ENCODE measurements around the gene FAM8A1. TPM values are rescaled to one million over a fixed set of nuclear protein-coding genes. Genes with fewer than 3 reads are reported as not detected.

FAM8A1 gene
- total RNA-seq, 2 experiments from 2014 or later, result 6.5 to 11.8 TPM

- H3K79me2 ChIP-seq (ENCODE audit: insufficient read depth, low read depth, low read length), result peaks cover 41% of the 10 kb centered on the region
- intact Hi-C loops (cut with micrococcal nuclease; ENCODE audit: unreplicated experiment), result loop anchor here (5.0 kb wide), 1 partner anchor 37 kb away; no protein-coding TSS in a partner anchor
These were observed 40.4 kb downstream of the FAM8A1 start for GRCh38 chr6:17640477-17640917.

GRCh38 chr6:17648745-17649144 is 48.6 kb downstream of the FAM8A1 start:
- H3K36me3 ChIP-seq (ENCODE audit: insufficient read depth, low read length), result peaks cover 99% of the 10 kb centered on the region
- H4K20me1 ChIP-seq (ENCODE audit: insufficient read depth, low read length), result peaks cover 6% of the 10 kb centered on the region; the same call in 1 of the 2 replicates
- intact Hi-C loops (cut with micrococcal nuclease; ENCODE audit: unreplicated experiment), result no loop called here
- no peaks in the 10 kb centered on the region for H3K9me2 ChIP-seq (ENCODE audit: insufficient read depth, low read length)
- H3K4me2 ChIP-seq (ENCODE audit: low read length), result no peak overlapping the region
- CTCF ChIA-PET (ENCODE audit: unreplicated experiment), result no interaction called here
- H2AFZ ChIP-seq (ENCODE audit: low read length), result no peak overlapping the region
- no peak overlapping the region for H3K4me3 ChIP-seq (ENCODE audit: low read depth, low read length, poor library complexity, severe bottlenecking)
- peaks cover 36% of the 10 kb centered on the region; the same call in 1 of the 2 replicates for H3K79me2 ChIP-seq (ENCODE audit: insufficient read depth, low read depth, low read length)
- DNase-seq (ENCODE audit: low spot score), result no peak
- no peak overlapping the region for H3K27ac ChIP-seq (ENCODE audit: low read depth, low read length, poor library complexity, severe bottlenecking)
- no peaks in the 10 kb centered on the region for H3K4me1 ChIP-seq (ENCODE audit: insufficient read depth, low read length, poor library complexity, severe bottlenecking)
- H3K9me3 ChIP-seq (ENCODE audit: low read length), result no peaks in the 10 kb centered on the region
- POLR2A ChIA-PET, result interaction anchor here (0.7 to 1.2 kb wide), 2 partner anchors 8 to 22 kb away, joined by 3 to 4 read pairs; no protein-coding TSS in a partner anchor
- TF ChIP-seq CTCF (conservative IDR thresholded peaks at IDR 0.05; ENCODE audit: low read length), result no peak
- TF ChIP-seq EZH2phosphoT487 (IDR thresholded peaks at IDR 0.05; ENCODE audit: borderline replicate concordance, low read depth, low read length), result no peak
- BruUV-seq (replicated peaks), result no TSS peak

More at GRCh38 chr6:17640477-17640917, 40.4 kb downstream of the FAM8A1 start:
- Histone ChIP-seq H2AFZ (ENCODE audit: low read length) (no peak overlapping the region), H3K4me2 (ENCODE audit: low read length) (no peak overlapping the region), H3K27ac (ENCODE audit: low read depth, low read length, poor library complexity, severe bottlenecking) (no peak overlapping the region), H3K9me3 (ENCODE audit: low read length) (no peaks in the 10 kb centered on the region), H3K36me3 (ENCODE audit: insufficient read depth, low read length) (peaks cover 100% of the 10 kb centered on the region), H3K4me1 (ENCODE audit: insufficient read depth, low read length, poor library complexity, severe bottlenecking) (no peaks in the 10 kb centered on the region), H4K20me1 (ENCODE audit: insufficient read depth, low read length) (peaks cover 4% of the 10 kb centered on the region; the same call in 1 of the 2 replicates), H3K9me2 (ENCODE audit: insufficient read depth, low read length) (no peaks in the 10 kb centered on the region), H3K4me3 (ENCODE audit: low read depth, low read length, poor library complexity, severe bottlenecking) (no peak overlapping the region)
- DNase-seq (ENCODE audit: low spot score), result no peak
- no TSS peak for BruUV-seq (replicated peaks)
- CTCF ChIA-PET (ENCODE audit: unreplicated experiment), result no interaction called here
- POLR2A ChIA-PET, result interaction anchor here (0.9 to 1.6 kb wide), 2 partner anchors 15 to 17 kb away, joined by 3 to 4 read pairs; no protein-coding TSS in a partner anchor
- TF ChIP-seq CTCF (conservative IDR thresholded peaks at IDR 0.05; ENCODE audit: low read length) (no peak), EZH2phosphoT487 (IDR thresholded peaks at IDR 0.05; ENCODE audit: borderline replicate concordance, low read depth, low read length) (no peak)

GRCh38 chr6:17650656-17651309 is 50.7 kb downstream of the FAM8A1 start:
- intact Hi-C loops (cut with micrococcal nuclease; ENCODE audit: unreplicated experiment), result no loop called here
- Histone ChIP-seq H3K79me2 (ENCODE audit: insufficient read depth, low read depth, low read length) (peaks cover 37% of the 10 kb centered on the region; the same call in 1 of the 2 replicates), H4K20me1 (ENCODE audit: insufficient read depth, low read length) (peaks cover 7% of the 10 kb centered on the region; the same call in 1 of the 2 replicates), H3K4me1 (ENCODE audit: insufficient read depth, low read length, poor library complexity, severe bottlenecking) (no peaks in the 10 kb centered on the region), H3K9me3 (ENCODE audit: low read length) (no peaks in the 10 kb centered on the region), H3K36me3 (ENCODE audit: insufficient read depth, low read length) (peaks cover 99% of the 10 kb centered on the region), H3K9me2 (ENCODE audit: insufficient read depth, low read length) (no peaks in the 10 kb centered on the region), H2AFZ (ENCODE audit: low read length) (no peak overlapping the region), H3K27ac (ENCODE audit: low read depth, low read length, poor library complexity, severe bottlenecking) (no peak overlapping the region), H3K4me3 (ENCODE audit: low read depth, low read length, poor library complexity, severe bottlenecking) (no peak overlapping the region), H3K4me2 (ENCODE audit: low read length) (no peak overlapping the region)
- no TSS peak for BruUV-seq (replicated peaks)
- DNase-seq (ENCODE audit: low spot score), result no peak
- ChIA-PET CTCF (ENCODE audit: unreplicated experiment) (no interaction called here), POLR2A (interaction anchor here (0.6 to 1.4 kb wide), 5 partner anchors 20 to 72 kb away, joined by 3 to 7 read pairs (median 3); no protein-coding TSS in a partner anchor)
- TF ChIP-seq CTCF (conservative IDR thresholded peaks at IDR 0.05; ENCODE audit: low read length), result no peak
- TF ChIP-seq EZH2phosphoT487 (IDR thresholded peaks at IDR 0.05; ENCODE audit: borderline replicate concordance, low read depth, low read length), result no peak

Data from OCI-LY7 (cell line).